ENCODE results near the gene C6orf132. TPM values are rescaled to one million over a fixed set of nuclear protein-coding genes. Genes with fewer than 3 reads are reported as not detected.

The C6orf132 gene, protein sequence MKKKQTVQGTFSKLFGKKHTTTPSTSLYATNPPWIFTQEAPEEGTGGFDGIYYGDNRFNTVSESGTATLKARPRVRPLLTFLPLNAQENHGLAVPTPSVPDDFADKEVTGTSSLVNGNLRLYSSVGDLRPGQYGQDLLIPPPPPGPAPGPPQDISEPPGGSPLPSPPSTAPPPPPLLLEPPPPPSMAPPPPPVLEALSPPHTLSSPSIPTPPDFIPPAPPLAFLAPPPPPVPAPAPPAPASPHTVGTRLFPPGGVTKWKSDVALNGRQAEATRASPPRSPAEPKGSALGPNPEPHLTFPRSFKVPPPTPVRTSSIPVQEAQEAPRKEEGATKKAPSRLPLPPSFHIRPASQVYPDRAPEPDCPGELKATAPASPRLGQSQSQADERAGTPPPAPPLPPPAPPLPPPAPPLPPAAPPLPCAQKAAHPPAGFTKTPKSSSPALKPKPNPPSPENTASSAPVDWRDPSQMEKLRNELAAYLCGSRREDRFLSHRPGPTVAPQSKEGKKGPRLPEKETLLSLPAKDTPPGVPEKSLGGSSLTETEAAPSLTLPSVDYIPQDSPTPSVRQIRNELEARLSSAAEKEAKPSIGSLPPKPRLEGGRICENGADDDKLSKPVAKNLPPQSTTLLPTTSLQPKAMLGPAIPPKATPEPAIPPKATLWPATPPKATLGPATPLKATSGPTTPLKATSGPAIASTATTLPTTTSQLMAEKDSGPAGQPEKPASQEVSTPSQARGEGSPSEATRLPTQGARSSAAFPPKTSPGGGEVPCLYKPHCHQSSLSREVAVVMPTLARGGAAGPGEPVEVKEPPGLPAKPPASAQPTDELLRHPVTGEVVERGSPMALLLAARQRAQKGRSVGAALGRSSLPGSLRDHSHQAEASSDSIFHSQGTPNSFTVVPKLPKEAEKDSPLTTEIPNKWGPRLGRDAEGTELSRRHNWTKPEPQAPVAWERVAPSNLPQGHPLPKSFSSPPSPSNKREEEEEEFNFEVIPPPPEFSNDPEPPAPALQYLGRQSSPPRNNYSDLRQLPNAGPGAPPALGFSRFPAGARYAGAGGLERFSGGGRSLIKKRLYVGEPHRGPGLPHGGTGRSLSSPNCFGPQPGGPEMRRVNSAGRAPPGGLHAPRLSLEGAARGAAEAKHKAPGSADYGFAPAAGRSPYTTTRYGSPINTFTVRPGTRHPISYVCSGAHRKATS
- 19.5 and 31.9 TPM in 2 replicates for total RNA-seq (2022)
- percentile 55 among the genes with signal in this experiment for Bru-seq, nascent RNA
- BruChase-seq, experiment 1, labeled RNA remaining after a 6-hour chase, result percentile 58 among the genes with signal in this experiment
- percentile 54 among the genes with signal in this experiment for BruChase-seq, experiment 2, labeled RNA remaining after a 2-hour chase
- long read RNA-seq, transcript C6orf132-202 (3 exons, 894 nt), result major isoform, 15 of 19 reads
- long read RNA-seq, partial matches to known transcripts, result 1 of 19 reads
- long read RNA-seq, other reads (novel, unspliced or antisense), result 3 of 19 reads

GRCh38 chr6:42142118-42142835 lies at the start of gene C6orf132:
C6orf132 (minus strand) TSS chr6:42142620; CDS start chr6:42142444, 176 bp downstream.
- CTCF ChIA-PET, result interaction anchor here (0.5 to 1.5 kb wide), 9 partner anchors 11 to 1605 kb away, joined by 3 to 5 read pairs (median 3); no protein-coding TSS in a partner anchor
- Mint-ChIP-seq H3K27me3 (ENCODE audit: insufficient read depth, unreplicated experiment) (no peaks in the 10 kb centered on the region), H3K27ac (ENCODE audit: low read depth, unreplicated experiment) (peak within 1 kb of the TSS; percentile 55), H3K36me3 (ENCODE audit: insufficient read depth, unreplicated experiment) (peaks cover 2% of the 10 kb centered on the region), H3K4me1 (ENCODE audit: insufficient read depth, unreplicated experiment) (peaks cover 22% of the 10 kb centered on the region), H3K9me3 (ENCODE audit: unreplicated experiment) (no peaks in the 10 kb centered on the region), H3K4me3 (ENCODE audit: unreplicated experiment) (peak within 1 kb of the TSS; percentile 66)
- TF ChIP-seq, protein P1, sequence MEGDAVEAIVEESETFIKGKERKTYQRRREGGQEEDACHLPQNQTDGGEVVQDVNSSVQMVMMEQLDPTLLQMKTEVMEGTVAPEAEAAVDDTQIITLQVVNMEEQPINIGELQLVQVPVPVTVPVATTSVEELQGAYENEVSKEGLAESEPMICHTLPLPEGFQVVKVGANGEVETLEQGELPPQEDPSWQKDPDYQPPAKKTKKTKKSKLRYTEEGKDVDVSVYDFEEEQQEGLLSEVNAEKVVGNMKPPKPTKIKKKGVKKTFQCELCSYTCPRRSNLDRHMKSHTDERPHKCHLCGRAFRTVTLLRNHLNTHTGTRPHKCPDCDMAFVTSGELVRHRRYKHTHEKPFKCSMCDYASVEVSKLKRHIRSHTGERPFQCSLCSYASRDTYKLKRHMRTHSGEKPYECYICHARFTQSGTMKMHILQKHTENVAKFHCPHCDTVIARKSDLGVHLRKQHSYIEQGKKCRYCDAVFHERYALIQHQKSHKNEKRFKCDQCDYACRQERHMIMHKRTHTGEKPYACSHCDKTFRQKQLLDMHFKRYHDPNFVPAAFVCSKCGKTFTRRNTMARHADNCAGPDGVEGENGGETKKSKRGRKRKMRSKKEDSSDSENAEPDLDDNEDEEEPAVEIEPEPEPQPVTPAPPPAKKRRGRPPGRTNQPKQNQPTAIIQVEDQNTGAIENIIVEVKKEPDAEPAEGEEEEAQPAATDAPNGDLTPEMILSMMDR (IDR thresholded peaks at IDR 0.05; ENCODE audit: unreplicated experiment), result no peak
- POLR2A ChIA-PET, result interaction anchor here (0.6 to 5.8 kb wide), 23 partner anchors 16 to 567 kb away, joined by 3 to 60 read pairs (median 4); partner anchors contain the start of genes BYSL, MED20, TAF8 and UBR2
- intact Hi-C loops (cut with micrococcal nuclease), result no loop called here
- BruUV-seq (replicated peaks), result no TSS peak
- DNase-seq (ENCODE audit: unreplicated experiment), result peak; percentile 63

- H3K27ac Mint-ChIP-seq (ENCODE audit: low read depth, unreplicated experiment), result no peak overlapping the region
- no peaks in the 10 kb centered on the region for H3K27me3 Mint-ChIP-seq (ENCODE audit: insufficient read depth, unreplicated experiment)
- ChIA-PET CTCF (interaction anchor here (1.4 to 4.6 kb wide), 2 partner anchors 11 to 25 kb away, joined by 4 to 19 read pairs; no protein-coding TSS in a partner anchor), POLR2A (interaction anchor here (0.6 to 1.4 kb wide), 2 partner anchors 34 to 140 kb away, joined by 3 to 4 read pairs; no protein-coding TSS in a partner anchor)
- H3K4me1 Mint-ChIP-seq (ENCODE audit: insufficient read depth, unreplicated experiment), result no peaks in the 10 kb centered on the region
- H3K9me3 Mint-ChIP-seq (ENCODE audit: unreplicated experiment), result no peaks in the 10 kb centered on the region
- intact Hi-C loops (cut with micrococcal nuclease), result no loop called here
- no peak for DNase-seq (ENCODE audit: unreplicated experiment)
- BruUV-seq (replicated peaks), result no TSS peak
- peaks cover 9% of the 10 kb centered on the region for H3K36me3 Mint-ChIP-seq (ENCODE audit: insufficient read depth, unreplicated experiment)
- TF ChIP-seq, protein P1 (IDR thresholded peaks at IDR 0.05; ENCODE audit: unreplicated experiment), result no peak
- H3K4me3 Mint-ChIP-seq (ENCODE audit: unreplicated experiment), result no peak overlapping the region
Measured at GRCh38 chr6:42190554-42191183, 48.2 kb upstream of the C6orf132 start.

- H3K27ac Mint-ChIP-seq (ENCODE audit: low read depth, unreplicated experiment), result no peak overlapping the region
- ChIA-PET CTCF (interaction anchor here (1.3 kb wide), 1 partner anchor 26 kb away, joined by 9 read pairs; no protein-coding TSS in a partner anchor), POLR2A (no interaction called here)
- H3K36me3 Mint-ChIP-seq (ENCODE audit: insufficient read depth, unreplicated experiment), result no peaks in the 10 kb centered on the region
- BruUV-seq (replicated peaks), result no TSS peak
- intact Hi-C loops (cut with micrococcal nuclease), result no loop called here
- TF ChIP-seq, protein P1 (IDR thresholded peaks at IDR 0.05; ENCODE audit: unreplicated experiment), result no peak
- DNase-seq (ENCODE audit: unreplicated experiment), result no peak
- H3K4me1 Mint-ChIP-seq (ENCODE audit: insufficient read depth, unreplicated experiment), result no peaks in the 10 kb centered on the region
- H3K9me3 Mint-ChIP-seq (ENCODE audit: unreplicated experiment), result no peaks in the 10 kb centered on the region
- H3K4me3 Mint-ChIP-seq (ENCODE audit: unreplicated experiment), result no peak overlapping the region
- no peaks in the 10 kb centered on the region for H3K27me3 Mint-ChIP-seq (ENCODE audit: insufficient read depth, unreplicated experiment)
Measured at GRCh38 chr6:42188406-42188805, 46.0 kb upstream of the C6orf132 start.

All from MCF 10A (cell line).